ENCODE measurements around the gene RNASET2.
"Not testable (repeated sequence)": the region's sequence is repeated elsewhere in the genome, so short reads cannot be mapped to it uniquely, and the experiment has no call there.

The RNASET2 gene

DNA sequence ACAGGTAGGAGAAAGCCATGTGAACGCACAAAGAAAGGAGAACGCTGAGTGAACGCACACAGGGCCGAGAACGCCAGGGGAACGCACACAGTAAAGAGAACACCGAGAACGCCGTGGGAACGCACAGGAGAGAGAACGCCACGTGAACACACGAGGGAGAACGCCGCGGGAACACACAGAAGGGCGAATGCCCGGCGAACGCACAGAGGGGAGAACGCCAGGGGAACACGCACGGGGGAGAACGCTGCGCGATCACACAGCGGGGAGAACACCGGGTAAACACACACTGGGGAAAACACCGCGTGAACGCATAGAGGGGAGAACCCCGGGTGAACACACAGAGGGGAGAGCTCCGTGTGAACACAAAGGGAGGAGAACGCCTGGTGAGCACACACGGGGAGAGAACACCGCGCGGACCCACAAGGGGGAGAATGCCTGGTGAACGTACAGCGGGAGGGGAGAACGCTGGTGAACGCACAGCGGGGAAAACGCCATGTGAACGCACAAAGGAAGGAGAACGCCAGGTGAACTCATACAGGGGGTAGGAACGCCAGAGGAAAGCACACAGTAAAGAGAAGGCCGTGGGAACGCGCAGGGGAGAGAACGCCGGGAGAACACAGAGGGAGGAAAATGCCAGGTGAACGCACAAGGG lies 55.3 kb downstream of the RNASET2 start:
- DNase-seq, result no peak

DNA sequence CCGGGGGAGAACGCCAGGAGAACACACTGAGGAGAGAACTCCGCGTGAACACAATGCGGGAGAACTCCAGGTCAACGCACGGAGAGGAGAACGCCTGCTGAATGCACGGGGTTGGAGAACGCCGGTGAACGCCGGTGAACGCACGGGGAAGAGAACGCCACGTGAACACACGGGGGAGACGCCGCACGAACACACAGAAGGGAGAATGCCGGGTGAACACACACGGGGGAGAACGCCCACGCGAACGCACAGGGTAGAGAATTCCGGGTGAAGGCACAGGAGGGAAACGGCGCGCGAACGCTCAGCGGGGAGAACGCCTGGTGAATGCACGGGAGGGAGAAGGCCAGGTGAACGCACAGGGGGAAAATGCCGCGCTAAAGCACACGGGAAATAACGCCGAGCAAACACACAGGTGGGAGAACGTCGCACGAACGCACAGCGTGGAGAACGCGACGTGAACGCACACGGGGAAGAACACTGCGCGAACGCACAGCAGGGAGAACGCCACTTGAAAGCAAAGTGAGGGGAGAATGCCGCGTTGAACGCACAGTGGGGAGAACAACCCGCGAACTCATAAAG lies 56.1 kb downstream of the RNASET2 start:
- DNase-seq, result no peak

DNA sequence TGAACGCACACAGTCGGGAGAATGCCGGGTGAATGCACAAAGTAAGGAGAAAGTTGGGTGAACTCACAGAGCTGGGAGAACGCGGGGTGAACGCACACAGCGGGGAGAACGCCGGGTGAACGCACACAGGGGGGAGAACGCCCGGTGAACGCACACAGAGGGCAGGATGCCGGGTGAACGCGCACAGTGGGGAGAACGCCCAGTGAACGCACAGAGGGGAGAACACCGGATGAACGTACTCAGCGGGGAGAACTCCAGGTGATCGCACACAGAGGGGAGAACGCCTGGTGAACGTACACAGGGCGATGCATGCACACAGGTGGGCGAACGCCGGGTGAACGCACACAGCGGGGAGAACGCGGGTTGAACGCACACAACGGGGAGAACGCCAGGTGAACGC lies 57.4 kb downstream of the RNASET2 start:
- no peak for DNase-seq

DNA sequence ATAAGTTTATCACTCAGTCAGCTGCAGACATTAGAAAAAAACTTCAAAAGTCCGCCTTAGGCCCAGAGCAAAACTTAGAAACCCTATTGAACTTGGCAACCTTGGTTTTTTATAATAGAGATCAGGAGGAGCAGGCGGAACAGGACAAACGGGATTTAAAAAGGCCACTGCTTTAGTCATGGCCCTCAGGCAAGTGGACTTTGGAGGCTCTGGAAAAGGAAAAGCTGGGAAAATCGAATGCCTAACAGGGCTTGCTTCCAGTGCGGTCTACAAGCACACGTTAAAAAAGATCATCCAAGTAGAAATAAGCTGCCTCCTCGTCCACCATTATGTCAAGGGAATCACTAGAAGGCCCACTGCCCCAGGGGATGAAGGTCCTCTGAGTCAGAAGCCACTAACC lies 61.7 kb downstream of the RNASET2 start:
- not testable (repeated sequence) for DNase-seq

DNA sequence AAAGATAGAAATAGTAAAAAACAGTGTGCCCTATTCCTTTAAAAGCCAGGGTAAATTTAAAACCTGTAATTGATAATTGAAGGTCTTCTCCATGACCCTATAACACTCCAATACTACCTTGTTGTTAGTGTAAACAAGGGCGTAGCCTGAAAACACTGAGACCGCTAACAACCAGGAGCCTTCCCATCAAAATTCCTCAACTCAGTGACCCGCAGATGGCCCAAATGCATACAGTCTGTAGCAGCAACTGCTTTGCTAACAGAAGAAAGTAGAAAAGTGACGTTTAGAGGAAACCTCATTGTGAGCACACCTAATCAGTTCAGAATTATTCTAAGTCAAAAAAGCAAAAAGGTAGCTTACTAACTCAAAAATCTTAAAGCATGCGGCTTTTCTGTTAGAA lies 63.9 kb downstream of the RNASET2 start:
- not testable (repeated sequence) for DNase-seq

DNA sequence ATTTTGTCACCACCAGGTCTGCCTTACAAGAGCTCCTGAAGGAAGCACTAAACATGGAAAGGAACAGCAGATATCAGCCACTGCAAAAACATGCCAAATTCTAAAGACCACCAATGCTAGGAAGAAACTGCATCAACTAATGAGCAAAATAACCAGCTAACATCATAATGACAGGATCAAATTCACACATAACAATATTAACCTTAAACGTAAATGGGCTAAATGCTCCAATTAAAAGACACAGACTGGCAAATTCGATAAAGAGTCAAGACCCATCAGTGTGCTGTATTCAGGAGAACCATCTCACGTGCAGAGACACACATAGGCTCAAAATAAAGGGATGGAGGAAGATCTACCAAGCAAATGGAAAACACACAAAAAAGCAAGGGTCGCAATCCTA lies 69.6 kb downstream of the RNASET2 start:
- DNase-seq, result not testable (repeated sequence)

DNA sequence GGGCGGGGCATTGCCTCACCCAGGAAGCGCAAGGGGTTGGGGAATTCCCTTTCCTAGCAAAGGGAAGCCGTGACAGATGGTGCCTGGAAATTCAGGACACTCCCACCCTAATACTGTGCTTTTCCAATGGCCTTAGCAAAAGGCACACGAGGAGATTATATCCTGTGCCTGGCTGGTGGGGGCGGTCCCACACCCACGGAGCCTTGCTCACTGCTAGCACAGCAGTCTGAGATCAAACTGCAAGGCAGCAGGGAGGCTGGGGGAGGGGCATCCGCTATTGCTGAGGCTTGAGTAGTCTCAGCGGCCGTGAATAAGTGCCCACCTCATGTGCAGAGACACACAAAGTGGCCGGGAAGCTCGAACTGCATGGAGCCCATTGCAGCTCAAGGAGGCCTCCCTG lies 71.4 kb downstream of the RNASET2 start:
- DNase-seq, result not testable (repeated sequence)

DNA sequence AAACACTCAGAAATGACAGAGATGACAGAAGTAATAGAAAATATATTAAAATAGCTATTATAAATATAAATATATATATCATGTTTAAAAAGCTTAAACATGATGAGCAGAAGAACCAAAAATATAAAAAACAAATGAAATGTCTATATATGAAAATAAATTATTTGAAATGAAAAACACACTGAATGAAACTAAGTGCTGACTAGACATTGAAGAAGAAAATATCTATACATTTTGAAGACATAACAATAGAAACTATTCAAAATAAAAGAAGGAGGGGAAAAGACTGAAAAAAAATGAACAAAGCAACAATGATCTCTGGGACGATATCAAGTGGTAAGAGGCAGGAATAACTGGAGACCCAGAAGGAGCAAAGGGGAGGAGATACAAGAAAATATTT lies 76.8 kb downstream of the RNASET2 start:
- DNase-seq, result no peak
